Parathyroid adenoma (tissue), 2 donors: ENCODE results near the gene SHANK3.

Experiments
- H2AFZ ChIP-seq: fragments of 300-600 bp; sonication (generic); one replicate; pipeline ENCODE4 v1.7.0; 2017; ENCODE audit warnings: antibody characterized with exemption, mild to moderate bottlenecking
- H3K27ac ChIP-seq: fragments of 300-600 bp; sonication (generic); one replicate; pipeline ENCODE4 v1.7.0; 2017
- H3K27me3 ChIP-seq: fragments of 300-600 bp; sonication (generic); one replicate; pipeline ENCODE4 v1.7.0; 2017; ENCODE audit warnings: low read length; ENCODE audit not compliant: control insufficient read depth, insufficient read depth
- H3K36me3 ChIP-seq: fragments of 300-600 bp; sonication (generic); one replicate; pipeline ENCODE4 v1.7.0; 2017; ENCODE audit warnings: low read length; ENCODE audit not compliant: control insufficient read depth, insufficient read depth
- H3K4me1 ChIP-seq: fragments of 300-600 bp; sonication (generic); one replicate; pipeline ENCODE4 v1.7.0; 2017; ENCODE audit warnings: control low read depth
- H3K4me2 ChIP-seq: fragments of 300-600 bp; sonication (generic); one replicate; pipeline ENCODE4 v1.7.0; 2017; ENCODE audit warnings: low read length
- H3K4me3 ChIP-seq: fragments of 300-600 bp; sonication (generic); one replicate; pipeline ENCODE4 v1.7.0; 2017; ENCODE audit warnings: low read depth, low read length
- H3K79me2 ChIP-seq: fragments of 300-600 bp; sonication (generic); one replicate; pipeline ENCODE4 v1.7.0; 2017; ENCODE audit warnings: control low read depth
- H3K9ac ChIP-seq: fragments of 300-600 bp; sonication (generic); one replicate; pipeline ENCODE4 v1.7.0; 2017; ENCODE audit warnings: mild to moderate bottlenecking
- H3K9me3 ChIP-seq: fragments of 300-600 bp; sonication (generic); one replicate; pipeline ENCODE4 v1.7.0; 2017; ENCODE audit warnings: low read length; ENCODE audit not compliant: control insufficient read depth
- CTCF ChIP-seq: fragments of 300-600 bp; sonication (generic); IDR thresholded peaks from one replicate; pipeline ENCODE4 v1.7.0; 2017; ENCODE audit warnings: antibody characterized with exemption, mild to moderate bottlenecking
- donor health status: primary hyperparathyroidism.

SHANK3 gene

GRCh38 chr22:50715250-50715649 is 42.6 kb downstream of the SHANK3 start:
- Histone ChIP-seq H3K4me1 (no peaks in the 10 kb centered on the region), H3K9ac (no peak overlapping the region), H3K27ac (no peak overlapping the region), H3K4me3 (no peak overlapping the region), H3K27me3 (no peaks in the 10 kb centered on the region), H2AFZ (no peak overlapping the region), H3K9me3 (no peaks in the 10 kb centered on the region), H3K4me2 (no peak overlapping the region), H3K36me3 (no peaks in the 10 kb centered on the region), H3K79me2 (no peaks in the 10 kb centered on the region)
- TF ChIP-seq CTCF, result no peak

- no peaks in the 10 kb centered on the region for H3K9me3 ChIP-seq
- H3K79me2 ChIP-seq, result no peaks in the 10 kb centered on the region
- no peak overlapping the region for H2AFZ ChIP-seq
- no peak overlapping the region for H3K4me3 ChIP-seq
- H3K27ac ChIP-seq, result no peak overlapping the region
- TF ChIP-seq CTCF, result no peak
- H3K27me3 ChIP-seq, result no peaks in the 10 kb centered on the region
- no peak overlapping the region for H3K4me2 ChIP-seq
- H3K36me3 ChIP-seq, result no peaks in the 10 kb centered on the region
- no peaks in the 10 kb centered on the region for H3K4me1 ChIP-seq
- H3K9ac ChIP-seq, result no peak overlapping the region
Observed at GRCh38 chr22:50715776-50716175, 43.2 kb downstream of the SHANK3 start.

GRCh38 chr22:50716290-50717024 is 43.8 kb downstream of the SHANK3 start:
- Histone ChIP-seq H3K36me3 (no peaks in the 10 kb centered on the region), H3K27me3 (no peaks in the 10 kb centered on the region), H3K9ac (no peak overlapping the region), H2AFZ (no peak overlapping the region), H3K79me2 (no peaks in the 10 kb centered on the region), H3K4me1 (no peaks in the 10 kb centered on the region), H3K9me3 (no peaks in the 10 kb centered on the region), H3K4me3 (no peak overlapping the region), H3K27ac (no peak overlapping the region), H3K4me2 (no peak overlapping the region)
- no peak for TF ChIP-seq CTCF

- no peaks in the 10 kb centered on the region for H3K36me3 ChIP-seq
- no peak for TF ChIP-seq CTCF
Observed at GRCh38 chr22:50717709-50718351, 45.2 kb downstream of the SHANK3 start.

GRCh38 chr22:50718352-50718709 is 45.7 kb downstream of the SHANK3 start:
- no peak overlapping the region for H3K9ac ChIP-seq
- TF ChIP-seq CTCF, result no peak
- no peak overlapping the region for H3K4me3 ChIP-seq
- H2AFZ ChIP-seq, result no peak overlapping the region
- H3K27ac ChIP-seq, result no peak overlapping the region
- H3K36me3 ChIP-seq, result no peaks in the 10 kb centered on the region
- no peaks in the 10 kb centered on the region for H3K4me1 ChIP-seq
- no peaks in the 10 kb centered on the region for H3K27me3 ChIP-seq
- H3K4me2 ChIP-seq, result no peak overlapping the region
- H3K79me2 ChIP-seq, result no peaks in the 10 kb centered on the region
- H3K9me3 ChIP-seq, result no peaks in the 10 kb centered on the region

More at GRCh38 chr22:50717709-50718351, 45.2 kb downstream of the SHANK3 start:
- Histone ChIP-seq H3K4me2 (no peak overlapping the region), H3K27ac (no peak overlapping the region), H2AFZ (no peak overlapping the region), H3K27me3 (no peaks in the 10 kb centered on the region), H3K9ac (no peak overlapping the region), H3K4me3 (no peak overlapping the region), H3K79me2 (no peaks in the 10 kb centered on the region), H3K9me3 (no peaks in the 10 kb centered on the region), H3K4me1 (no peaks in the 10 kb centered on the region)
